ENCODE measurements around the gene MYO1D. TPM values are rescaled to one million over a fixed set of nuclear protein-coding genes. Genes with fewer than 3 reads are reported as not detected.
"Not testable (repeated sequence)": the region's sequence is repeated elsewhere in the genome, so short reads cannot be mapped to it uniquely, and the experiment has no call there.

MYO1D gene
- total and polyA plus RNA-seq, 5 experiments from 2014 or later: 1.3 to 9.7 (median 3.1) TPM

GRCh38 chr17:32464374-32464773, 412.6 kb downstream of the MYO1D start:
- H3K9me3 Mint-ChIP-seq: no peaks in the 10 kb centered on the region
- no peak for DNase-seq
- no peak overlapping the region for H3K27ac Mint-ChIP-seq
- no peak overlapping the region for H3K4me3 Mint-ChIP-seq
- H3K4me1 Mint-ChIP-seq: peaks cover 8 to 20% (median 19%) of the 10 kb centered on the region in 4 donors
- no peaks in the 10 kb centered on the region for H3K27me3 Mint-ChIP-seq
- no peak for ATAC-seq
- H3K36me3 Mint-ChIP-seq: peaks cover 4 to 91% (median 30%) of the 10 kb centered on the region in 3 donors
- POLR2A ChIA-PET: interaction anchor here (0.7 kb wide), 1 partner anchor 250 kb away, joined by 3 read pairs; no protein-coding TSS in a partner anchor

DNA sequence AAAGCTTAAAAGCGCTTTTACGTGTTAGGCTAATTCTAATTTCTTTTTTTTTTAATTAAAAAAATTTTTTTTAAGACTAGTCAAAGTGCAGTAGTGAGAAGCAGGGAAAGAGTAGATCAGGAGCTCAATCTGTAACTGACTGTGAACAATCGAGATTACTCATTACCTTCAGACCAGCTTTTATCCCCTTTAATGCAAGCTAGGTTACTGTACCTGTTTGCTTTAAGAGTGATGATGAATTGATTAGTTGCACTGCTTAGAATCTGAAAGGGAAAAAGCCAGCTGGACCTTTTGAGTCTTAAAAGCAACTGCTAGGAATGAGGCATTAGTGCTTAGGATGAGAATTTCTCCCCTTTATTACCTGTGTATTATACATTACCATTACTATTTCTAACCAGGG, 413.6 kb downstream of the MYO1D start:
- no peak overlapping the region for H3K27ac Mint-ChIP-seq
- H3K4me3 Mint-ChIP-seq: no peak overlapping the region
- H3K9me3 Mint-ChIP-seq: no peaks in the 10 kb centered on the region
- POLR2A ChIA-PET: no interaction called here
- ATAC-seq (no peak), DNase-seq (no peak)
- H3K27me3 Mint-ChIP-seq: no peaks in the 10 kb centered on the region
- H3K4me1 Mint-ChIP-seq: peaks cover 12 to 26% (median 22%) of the 10 kb centered on the region in 4 donors
- H3K36me3 Mint-ChIP-seq: peaks cover 7 to 91% (median 32%) of the 10 kb centered on the region in 3 donors

DNA sequence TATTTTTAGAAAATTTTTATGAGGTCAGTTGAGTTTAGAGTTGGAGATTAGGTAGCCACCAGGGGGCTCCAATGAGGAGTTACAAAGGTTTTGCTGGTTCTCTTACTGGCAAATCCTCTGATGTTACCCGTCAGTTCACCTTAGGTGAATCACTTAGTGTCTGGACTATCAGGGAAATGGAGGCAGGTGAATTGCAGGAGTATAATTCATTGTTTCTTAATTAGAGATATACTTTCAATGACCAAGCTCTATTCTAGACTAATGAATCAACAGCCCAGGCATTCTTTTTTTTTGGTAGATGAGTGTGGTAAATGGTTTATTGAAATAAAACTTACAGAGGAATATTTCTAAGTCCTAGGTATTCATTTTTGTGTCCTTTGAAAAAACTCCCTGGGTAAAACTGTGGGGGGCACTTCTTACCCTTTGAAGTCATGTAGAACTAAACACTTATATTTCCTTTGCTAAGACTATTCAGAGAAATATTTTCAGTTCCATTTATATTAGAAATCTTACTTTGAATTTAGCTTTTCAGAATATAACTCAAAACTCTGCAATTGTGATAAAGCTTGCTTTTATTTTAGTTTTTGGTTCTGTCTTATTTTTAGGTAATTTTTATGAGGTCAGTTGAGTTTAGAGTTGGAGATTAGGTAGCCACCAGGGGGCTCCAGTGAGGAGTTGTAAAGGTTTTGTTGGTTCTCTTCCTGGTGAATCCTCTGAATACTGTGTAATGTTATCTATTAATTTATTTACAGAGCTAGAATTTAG, 414.9 kb downstream of the MYO1D start:
- peak overlapping the region in 8 of 10 donors; percentile 0 to 68 (median 54) for H3K27ac Mint-ChIP-seq
- H3K4me1 Mint-ChIP-seq: peaks cover 14 to 37% (median 28%) of the 10 kb centered on the region in 4 donors
- H3K4me3 Mint-ChIP-seq: no peak overlapping the region
- no peaks in the 10 kb centered on the region for H3K27me3 Mint-ChIP-seq
- peak; percentile 42 to 78 (median 60) for DNase-seq
- H3K9me3 Mint-ChIP-seq: no peaks in the 10 kb centered on the region
- POLR2A ChIA-PET: interaction anchor here (0.5 to 1.5 kb wide), 3 partner anchors 25 to 256 kb away, joined by 3 read pairs; partner anchors contain the start of gene CDK5R1
- peak; percentile 90 to 91 for ATAC-seq
- peaks cover 7 to 91% (median 32%) of the 10 kb centered on the region in 3 donors for H3K36me3 Mint-ChIP-seq

- no peak for DNase-seq
- no peaks in the 10 kb centered on the region for H3K9me3 Mint-ChIP-seq
- no peak overlapping the region for H3K4me3 Mint-ChIP-seq
- H3K4me1 Mint-ChIP-seq: peaks cover 14 to 39% (median 28%) of the 10 kb centered on the region in 4 donors
- peaks cover 11 to 91% (median 31%) of the 10 kb centered on the region in 3 donors for H3K36me3 Mint-ChIP-seq
- H3K27me3 Mint-ChIP-seq: no peaks in the 10 kb centered on the region
- H3K27ac Mint-ChIP-seq: peak overlapping the region in 7 of 10 donors; percentile 0 to 75 (median 51)
- POLR2A ChIA-PET: interaction anchor here (0.6 to 1.5 kb wide), 3 partner anchors 26 to 55 kb away, joined by 3 to 4 read pairs (median 3); partner anchors contain the start of gene CDK5R1
- ATAC-seq: peak; percentile 30 to 33
These were observed 415.4 kb downstream of the MYO1D start for GRCh38 chr17:32461498-32461852.

- Mint-ChIP-seq H3K4me3 (no peak overlapping the region), H3K9me3 (no peaks in the 10 kb centered on the region), H3K4me1 (peaks cover 15 to 35% (median 28%) of the 10 kb centered on the region in 4 donors), H3K27ac (peak overlapping the region in 3 of 10 donors; percentile 41 to 83 (median 56)), H3K36me3 (peaks cover 13 to 91% (median 32%) of the 10 kb centered on the region in 3 donors), H3K27me3 (no peaks in the 10 kb centered on the region)
- POLR2A ChIA-PET: no interaction called here
- ATAC-seq (no peak), DNase-seq (no peak)
These were observed 416.9 kb downstream of the MYO1D start for GRCh38 chr17:32460054-32460453.

- ATAC-seq: no peak
These were observed 418.6 kb downstream of the MYO1D start for GRCh38 chr17:32458371-32458770.

GRCh38 chr17:32453370-32453769, 423.6 kb downstream of the MYO1D start:
- H3K36me3 Mint-ChIP-seq: peaks cover 19 to 96% (median 26%) of the 10 kb centered on the region in 3 donors
- POLR2A ChIA-PET: no interaction called here
- no peaks in the 10 kb centered on the region for H3K9me3 Mint-ChIP-seq
- ATAC-seq (no peak), DNase-seq (no peak)
- H3K4me1 Mint-ChIP-seq: peaks cover 17 to 51% (median 38%) of the 10 kb centered on the region in 4 donors
- peak overlapping the region in 3 of 10 donors; percentile 11 to 62 (median 42) for H3K27ac Mint-ChIP-seq
- no peaks in the 10 kb centered on the region for H3K27me3 Mint-ChIP-seq
- no peak overlapping the region for H3K4me3 Mint-ChIP-seq

More at GRCh38 chr17:32458371-32458770, 418.6 kb downstream of the MYO1D start:
- peaks cover 20 to 48% (median 35%) of the 10 kb centered on the region in 4 donors for H3K4me1 Mint-ChIP-seq
- H3K27ac Mint-ChIP-seq: peak overlapping the region in 6 of 10 donors; percentile 10 to 83 (median 25)
- peak overlapping the region in 1 of 10 donors; percentile 20 for H3K4me3 Mint-ChIP-seq
- H3K27me3 Mint-ChIP-seq: no peaks in the 10 kb centered on the region
- no peak for DNase-seq
- no peaks in the 10 kb centered on the region for H3K9me3 Mint-ChIP-seq
- POLR2A ChIA-PET: no interaction called here
- peaks cover 21 to 94% (median 35%) of the 10 kb centered on the region in 3 donors for H3K36me3 Mint-ChIP-seq

DNA sequence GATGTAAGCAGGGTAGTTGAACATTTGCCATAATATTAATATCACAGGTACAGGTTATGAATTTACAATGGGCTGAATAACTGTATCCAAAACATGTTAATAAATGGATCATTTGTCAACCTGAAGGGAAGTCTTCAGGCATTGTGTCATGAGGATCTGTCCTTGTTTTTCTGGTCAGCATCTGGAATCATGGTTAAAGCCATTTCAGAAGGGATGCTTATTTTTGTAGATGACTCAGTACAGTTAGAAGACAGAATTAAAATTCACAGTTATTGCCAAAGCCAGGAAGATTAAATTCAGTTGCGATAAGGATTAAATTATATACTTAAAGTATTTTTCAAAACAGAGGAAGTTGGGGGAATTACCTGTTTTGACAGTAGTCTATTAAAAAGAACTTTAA, 424.6 kb downstream of the MYO1D start:
- ATAC-seq (no peak), DNase-seq (no peak)
- Mint-ChIP-seq H3K27ac (peak overlapping the region in 4 of 10 donors; percentile 2 to 91 (median 18)), H3K4me3 (no peak overlapping the region), H3K36me3 (peaks cover 15 to 94% (median 21%) of the 10 kb centered on the region in 3 donors), H3K27me3 (no peaks in the 10 kb centered on the region), H3K4me1 (peaks cover 12 to 45% (median 32%) of the 10 kb centered on the region in 4 donors), H3K9me3 (no peaks in the 10 kb centered on the region)
- POLR2A ChIA-PET: no interaction called here

DNA sequence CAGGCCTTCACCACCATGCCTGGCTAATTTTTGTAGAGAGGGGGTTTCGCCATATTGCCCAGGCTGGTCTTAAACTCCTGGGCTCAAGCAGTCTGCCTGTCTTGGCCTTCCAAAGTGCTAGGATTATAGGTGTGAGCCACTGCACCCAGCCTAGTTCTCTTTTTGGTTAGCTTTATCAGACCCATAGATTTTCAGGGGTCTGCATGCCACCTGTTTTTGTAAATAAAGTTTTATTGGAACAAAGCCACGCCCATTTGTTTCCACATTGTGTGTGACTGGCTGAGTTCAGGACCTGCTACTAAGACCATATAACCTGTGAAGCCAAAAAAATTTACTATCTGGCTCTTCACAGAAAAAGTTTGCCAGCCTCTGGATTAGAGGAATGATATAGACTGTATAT, 425.0 kb downstream of the MYO1D start:
- H3K4me3 Mint-ChIP-seq: no peak overlapping the region
- H3K36me3 Mint-ChIP-seq: peaks cover 13 to 94% (median 18%) of the 10 kb centered on the region in 3 donors
- no peak for ATAC-seq
- POLR2A ChIA-PET: no interaction called here
- H3K9me3 Mint-ChIP-seq: no peaks in the 10 kb centered on the region
- peak overlapping the region in 3 of 10 donors; percentile 37 to 91 (median 44) for H3K27ac Mint-ChIP-seq
- H3K4me1 Mint-ChIP-seq: peaks cover 12 to 46% (median 36%) of the 10 kb centered on the region in 4 donors
- no peak for DNase-seq
- no peaks in the 10 kb centered on the region for H3K27me3 Mint-ChIP-seq

DNA sequence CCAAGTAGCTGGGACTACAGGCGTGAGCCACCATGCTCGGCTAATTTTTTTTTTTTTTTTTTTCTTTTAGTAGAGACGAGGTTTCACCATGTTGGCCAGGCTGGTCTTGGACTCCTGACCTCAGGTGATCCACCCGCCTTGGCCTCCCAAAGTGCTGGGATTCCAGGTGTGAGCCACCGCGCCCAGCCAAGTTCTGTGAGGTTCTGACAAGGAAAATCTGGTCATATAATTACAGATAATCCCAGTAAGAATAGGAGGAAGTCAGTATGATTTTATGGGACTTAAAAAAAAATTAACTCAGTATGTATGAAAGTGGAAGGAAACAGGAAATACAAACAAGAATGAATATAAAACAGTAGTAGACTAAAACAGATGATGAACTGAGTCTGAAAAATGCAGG, 426.5 kb downstream of the MYO1D start:
- H3K9me3 Mint-ChIP-seq, DNase-seq, H3K27me3 Mint-ChIP-seq, ATAC-seq, H3K4me3 Mint-ChIP-seq, POLR2A ChIA-PET: not testable (repeated sequence)
- Mint-ChIP-seq H3K36me3 (peaks cover 11 to 87% (median 17%) of the 10 kb centered on the region in 3 donors), H3K27ac (peak overlapping the region in 1 of 10 donors; percentile 28), H3K4me1 (peaks cover 15 to 61% (median 50%) of the 10 kb centered on the region in 4 donors)

- POLR2A ChIA-PET: no interaction called here
- no peak overlapping the region for H3K4me3 Mint-ChIP-seq
- no peak for ATAC-seq
- H3K36me3 Mint-ChIP-seq: peaks cover 8 to 82% (median 14%) of the 10 kb centered on the region in 3 donors
- H3K4me1 Mint-ChIP-seq: peaks cover 14 to 65% (median 53%) of the 10 kb centered on the region in 4 donors
- H3K9me3 Mint-ChIP-seq: no peaks in the 10 kb centered on the region
- H3K27me3 Mint-ChIP-seq: no peaks in the 10 kb centered on the region
- no peak for DNase-seq
- H3K27ac Mint-ChIP-seq: peak overlapping the region in 1 of 10 donors; percentile 9
These were observed 427.0 kb downstream of the MYO1D start for GRCh38 chr17:32449963-32450362.

DNA sequence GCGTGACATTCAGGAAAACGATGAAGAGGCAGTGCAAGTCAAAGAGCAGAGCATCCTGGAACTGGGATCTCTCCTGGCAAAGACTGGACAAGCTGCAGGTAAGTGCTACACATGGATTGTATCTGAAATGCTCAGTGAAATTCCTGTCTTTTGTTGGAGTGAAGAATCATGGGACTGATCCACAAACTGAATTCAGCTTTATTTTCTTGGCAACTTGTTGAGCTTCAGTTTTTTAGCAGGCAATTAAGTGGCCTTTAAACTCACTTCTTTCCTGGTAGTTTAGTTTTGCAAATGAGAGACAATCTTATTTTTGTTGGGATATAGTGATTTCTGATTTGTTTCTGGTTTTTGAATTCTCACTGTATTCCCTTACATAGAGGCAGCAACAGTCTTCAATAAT, 430.0 kb downstream of the MYO1D start:
- no peak for ATAC-seq
- Mint-ChIP-seq H3K4me3 (peak overlapping the region in 7 of 10 donors; percentile 2 to 91 (median 36)), H3K9me3 (no peaks in the 10 kb centered on the region), H3K27me3 (no peaks in the 10 kb centered on the region), H3K36me3 (peaks cover 0 to 52% (median 10%) of the 10 kb centered on the region in 3 donors), H3K4me1 (peaks cover 7 to 49% (median 45%) of the 10 kb centered on the region in 4 donors), H3K27ac (peak overlapping the region in 2 of 10 donors; percentile 73 to 81)
- POLR2A ChIA-PET: no interaction called here
- no peak for DNase-seq

- Mint-ChIP-seq H3K4me3 (peak overlapping the region; percentile 77 to 97 (median 89)), H3K4me1 (peaks cover 7 to 48% (median 44%) of the 10 kb centered on the region in 4 donors), H3K27me3 (no peaks in the 10 kb centered on the region), H3K27ac (peak overlapping the region in 8 of 10 donors; percentile 23 to 94 (median 70)), H3K36me3 (peaks cover 0 to 43% (median 10%) of the 10 kb centered on the region in 3 donors), H3K9me3 (no peaks in the 10 kb centered on the region)
- ATAC-seq (no peak), DNase-seq (no peak)
- POLR2A ChIA-PET: interaction anchor here (0.6 to 2.3 kb wide), 2 partner anchors 131 to 431 kb away, joined by 3 to 5 read pairs; partner anchors contain the start of gene MYO1D
These were observed 431.0 kb downstream of the MYO1D start for GRCh38 chr17:32445971-32446370.

Data from naive thymus-derived CD8-positive, alpha-beta T cell (primary cell).